GM18499 (cell line): Measurements from ENCODE around the gene MIDN.
"Not testable (repeated sequence)": the region's sequence is repeated elsewhere in the genome, so short reads cannot be mapped to it uniquely, and the experiment has no call there.

ENCODE experiments used
- ATAC-seq: cut with Tn5 transposase; IDR thresholded peaks from one replicate; pipeline ENCODE4 v1.9.1; 2021; ENCODE audit warnings: moderate number of reproducible peaks; ENCODE audit not compliant: insufficient read depth, unreplicated experiment

Gene MIDN

GRCh38 chr19:1244693-1245451, 3.5 kb upstream of the MIDN start:
- ATAC-seq: no peak

- ATAC-seq: no peak
These were observed 2.7 kb upstream of the MIDN start for GRCh38 chr19:1245494-1246264.

DNA sequence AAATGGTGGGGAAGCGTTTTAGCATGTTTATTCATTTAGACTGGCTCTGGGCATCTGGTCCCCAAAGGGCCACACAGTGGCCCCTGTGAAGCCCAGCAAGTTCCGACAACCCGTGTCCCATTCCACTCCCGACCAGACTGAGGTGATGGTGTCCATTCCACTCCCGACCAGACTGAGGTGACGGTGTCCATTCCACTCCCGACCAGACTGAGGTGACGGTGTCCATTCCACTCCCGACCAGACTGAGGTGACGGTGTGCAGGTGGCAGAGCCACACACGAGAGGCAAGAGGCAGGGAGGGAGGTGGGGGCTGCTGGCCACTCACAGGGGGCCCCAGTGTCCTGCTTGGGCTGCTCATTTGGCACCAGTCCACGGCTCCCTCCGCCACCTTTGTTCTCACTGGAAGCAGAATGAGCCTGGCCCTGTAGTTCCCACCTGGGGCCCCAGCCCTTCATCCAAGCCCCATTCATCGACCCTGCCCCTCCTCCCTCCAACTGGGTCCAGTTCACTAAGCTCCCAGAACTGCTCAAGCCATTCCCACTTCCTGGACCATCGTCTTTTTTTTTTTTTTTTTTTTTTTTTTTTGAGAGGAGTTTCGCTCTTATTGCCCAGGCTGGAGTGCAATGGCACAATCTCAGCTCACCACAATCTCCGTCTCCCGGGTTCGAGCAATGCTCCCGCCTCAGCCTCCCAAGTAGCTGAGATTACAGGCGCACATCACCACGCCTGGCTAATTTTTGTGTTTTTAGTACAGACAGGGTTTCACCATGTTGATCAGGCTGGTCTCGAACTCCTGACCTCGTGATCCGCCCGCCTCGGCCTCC, 1.9 kb upstream of the MIDN start:
- not testable (repeated sequence) for ATAC-seq

DNA sequence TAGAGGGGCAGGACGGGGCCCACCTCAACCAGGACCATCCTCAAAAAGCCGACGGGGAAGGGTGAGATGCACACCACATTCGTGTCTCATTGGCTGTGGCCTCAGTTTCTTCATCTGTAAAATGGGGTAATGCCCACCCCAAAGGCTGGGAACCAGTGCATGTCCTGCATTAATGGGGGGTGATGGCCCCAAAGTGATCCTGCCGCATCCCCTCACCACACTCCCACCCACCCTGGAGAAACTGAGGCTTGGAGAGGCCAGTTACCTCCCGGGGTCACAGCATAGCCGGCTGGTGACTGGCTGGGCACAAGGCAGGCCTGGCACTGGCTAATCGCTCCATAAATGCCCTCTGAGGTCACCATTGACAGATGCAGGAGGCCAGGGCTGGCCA, 640 bp upstream of the MIDN start:
- no peak for ATAC-seq

- no peak for ATAC-seq
These were observed 459 bp downstream of the MIDN start for GRCh38 chr19:1248786-1249297.

DNA sequence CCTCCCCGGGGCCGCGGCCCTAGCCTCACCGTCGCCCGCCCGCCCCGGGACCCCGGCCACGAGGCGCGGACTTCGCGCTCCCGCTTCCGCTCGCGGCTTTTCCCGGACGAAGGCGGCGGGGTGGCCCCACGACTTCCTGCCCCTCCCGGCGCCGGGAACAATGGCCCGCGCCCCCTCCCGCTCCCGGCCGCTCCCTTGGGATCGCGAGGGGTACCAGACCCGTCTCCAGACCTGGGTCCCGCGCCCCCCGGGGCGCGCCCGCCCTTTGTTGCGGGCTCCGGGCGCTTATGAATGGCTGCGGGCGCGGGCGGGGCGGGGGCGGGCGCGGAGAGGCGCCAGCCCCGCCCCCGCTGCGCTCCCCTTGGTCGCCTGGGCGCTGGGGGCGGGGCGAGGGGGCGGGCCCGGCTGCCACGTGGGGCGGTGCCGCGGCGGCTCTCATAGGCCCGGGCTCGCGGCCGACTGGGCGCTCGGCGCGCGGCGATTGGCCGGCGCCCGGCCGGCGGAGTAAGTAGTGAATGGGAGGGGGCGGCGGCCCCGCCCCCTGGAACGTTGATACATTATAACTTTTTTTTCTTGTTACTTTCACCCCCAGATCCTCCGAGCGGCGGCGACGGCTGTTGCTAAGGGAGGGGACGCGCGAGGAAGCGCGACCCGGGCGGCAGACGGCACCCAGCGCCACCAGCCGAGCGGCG, 1.1 kb downstream of the MIDN start:
- ATAC-seq: no peak

GRCh38 chr19:1249990-1250436, 1.6 kb downstream of the MIDN start:
- ATAC-seq: no peak

DNA sequence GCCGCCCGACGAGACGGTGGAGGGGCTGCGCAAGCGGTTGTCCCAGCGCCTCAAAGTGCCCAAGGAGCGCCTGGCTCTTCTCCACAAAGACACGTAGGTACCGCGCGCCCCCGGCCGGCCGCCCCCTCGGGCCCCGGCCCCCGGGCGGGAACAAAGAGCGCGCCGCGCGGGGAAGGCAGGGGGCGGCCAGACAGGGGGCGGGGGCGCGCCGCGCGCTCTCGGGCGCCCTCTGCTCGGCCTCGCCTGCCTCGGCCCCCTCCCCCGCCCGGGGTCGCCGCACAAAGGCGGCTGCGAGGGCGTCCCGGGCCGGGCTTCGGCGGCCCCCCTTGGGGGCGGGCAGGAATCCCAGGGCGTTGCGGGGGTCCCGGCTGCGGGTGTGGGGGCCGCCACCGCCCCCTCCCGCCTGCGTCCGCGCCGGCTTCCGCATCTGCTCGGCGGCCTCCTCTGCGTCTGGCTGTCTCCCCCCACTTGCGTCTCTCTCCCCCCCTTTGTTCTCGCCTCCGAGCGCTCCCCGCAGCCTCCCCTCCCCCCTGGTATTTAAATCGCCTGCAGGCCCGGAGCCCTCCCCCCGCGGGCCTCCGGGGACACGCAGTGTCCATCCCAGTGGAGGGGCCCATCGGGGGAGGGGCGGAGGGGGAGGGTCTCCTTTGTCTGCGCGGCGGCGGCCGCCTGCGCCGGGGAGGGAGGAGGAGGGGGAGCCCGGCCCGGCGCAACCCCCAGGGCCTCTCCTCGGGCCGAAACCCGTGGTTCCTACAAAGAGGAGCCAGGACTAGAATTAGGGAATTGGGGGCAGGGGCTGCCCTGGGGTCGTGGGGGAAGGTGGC, 2.3 kb downstream of the MIDN start:
- no peak for ATAC-seq

- ATAC-seq: no peak
These were observed 3.2 kb downstream of the MIDN start for GRCh38 chr19:1251330-1252220.

- ATAC-seq: no peak
These were observed 3.9 kb downstream of the MIDN start for GRCh38 chr19:1252221-1252820.

GRCh38 chr19:1252821-1253513, 4.6 kb downstream of the MIDN start:
- no peak for ATAC-seq

DNA sequence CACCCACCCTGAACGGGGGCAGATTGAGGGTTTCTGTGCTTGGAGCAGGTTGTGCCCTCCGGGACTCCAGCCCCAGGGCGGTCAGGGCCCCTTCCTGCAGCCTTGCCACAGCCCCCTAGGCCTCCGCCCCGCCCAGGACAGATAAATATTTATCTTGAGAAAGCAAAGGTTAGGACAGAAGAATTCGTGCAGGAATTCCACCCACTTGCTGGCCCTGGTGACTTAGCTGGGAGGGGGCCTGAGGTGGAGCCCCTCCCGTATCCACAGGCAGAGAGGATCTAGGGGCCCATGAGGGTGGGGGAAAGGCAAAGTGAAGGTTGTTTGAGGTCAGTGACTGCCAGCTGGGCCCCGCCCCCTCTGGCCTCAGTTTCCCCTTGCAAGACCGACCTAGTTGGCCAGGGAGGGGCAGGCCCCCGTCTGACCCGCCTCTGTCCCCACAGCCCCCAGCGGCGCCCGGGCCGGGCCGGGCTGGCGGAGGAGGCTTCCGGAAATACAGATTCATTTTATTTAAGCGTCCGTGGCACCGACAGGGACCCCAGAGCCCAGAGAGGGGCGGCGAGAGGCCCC, 5.2 kb downstream of the MIDN start:
- no peak for ATAC-seq

- no peak for ATAC-seq
These were observed 5.7 kb downstream of the MIDN start for GRCh38 chr19:1254081-1254527.

DNA sequence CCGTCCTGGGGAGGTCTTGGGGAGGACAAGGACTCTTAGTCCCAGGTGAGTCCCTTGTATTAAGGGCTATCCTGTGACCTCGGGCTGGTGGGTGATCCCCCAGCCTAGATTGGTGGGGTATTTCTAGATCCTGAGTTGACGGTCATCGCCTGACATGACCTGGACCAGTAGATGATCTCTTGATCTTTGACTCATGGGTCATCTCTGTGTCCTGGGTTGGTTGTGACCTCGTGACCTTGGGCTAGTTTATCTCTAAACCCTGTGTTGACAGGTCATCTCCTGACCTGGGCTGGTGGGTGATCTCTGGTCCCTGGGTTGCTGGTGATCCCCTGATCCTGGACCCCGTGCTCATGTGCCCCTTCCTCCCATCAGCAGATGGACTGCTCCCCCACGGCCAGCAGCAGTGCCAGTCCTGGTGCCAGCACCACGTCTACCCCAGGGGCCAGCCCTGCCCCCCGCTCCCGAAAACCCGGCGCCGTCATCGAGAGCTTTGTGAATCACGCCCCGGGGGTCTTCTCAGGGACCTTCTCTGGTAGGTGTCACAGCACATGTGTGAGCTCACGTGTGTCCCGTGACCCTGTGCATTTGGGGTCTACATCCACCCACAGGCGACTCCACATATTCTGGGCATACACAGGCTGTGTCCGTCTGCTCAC, 6.3 kb downstream of the MIDN start:
- ATAC-seq: no peak

GRCh38 chr19:1255186-1256161, 7.1 kb downstream of the MIDN start:
- no peak for ATAC-seq
